SK-N-MC (cell line): Measurements from ENCODE around the gene CARTPT.

Source experiments
- DNase-seq: peaks from one replicate; pipeline ENCODE4 v3.0.0-alpha.2; 2011; ENCODE audit warnings: low read depth, low spot score
- H3K27ac ChIP-seq: fragments of 200-600 bp; sonication (generic); 2 replicates; pipeline ENCODE4 v1.5.1; 2016; ENCODE audit warnings: mixed run types
- H3K36me3 ChIP-seq: fragments of 200-600 bp; sonication (generic); 2 replicates; pipeline ENCODE4 v1.6.1; 2017; ENCODE audit warnings: antibody characterized with exemption, low read length, mixed read lengths; ENCODE audit not compliant: insufficient read depth
- H3K4me3 ChIP-seq: fragments of 200-600 bp; sonication (generic); 2 replicates; pipeline ENCODE4 v1.5.1; 2016
- H3K9ac ChIP-seq: fragments of 200-600 bp; sonication (generic); 2 replicates; pipeline ENCODE4 v1.8.0; 2017; ENCODE audit warnings: mixed run types, mixed read lengths; ENCODE audit not compliant: insufficient read length
- H3K9me3 ChIP-seq: fragments of 200-600 bp; sonication (generic); 2 replicates; pipeline ENCODE4 v1.6.1; 2017; ENCODE audit warnings: low read depth, mild to moderate bottlenecking, antibody characterized with exemption, low read length, moderate library complexity, mixed read lengths
- EZH2 ChIP-seq: fragments of 200-600 bp; sonication (generic); IDR thresholded peaks from one replicate; pipeline ENCODE4 v1.6.1; 2017; ENCODE audit warnings: antibody characterized with exemption
- FOXP2 ChIP-seq: optimal IDR thresholded peaks from 2 replicates; pipeline ENCODE3; 2011; ENCODE audit warnings: mild to moderate bottlenecking, moderate library complexity; ENCODE audit not compliant: insufficient read depth; ENCODE audit errors: extremely low read length, control extremely low read depth
- POLR2AphosphoS5 ChIP-seq: IDR thresholded peaks from 2 replicates; pipeline ENCODE4 v1.6.1; 2012; ENCODE audit warnings: mild to moderate bottlenecking, low read depth, low read length, borderline replicate concordance

Gene CARTPT

GRCh38 chr5:71743155-71743554 is 24.1 kb downstream of the CARTPT start:
- Histone ChIP-seq H3K27ac (no peak overlapping the region), H3K36me3 (no peaks in the 10 kb centered on the region), H3K9me3 (no peaks in the 10 kb centered on the region), H3K4me3 (no peak overlapping the region), H3K9ac (no peak overlapping the region)
- TF ChIP-seq EZH2: no peak
- no peak for TF ChIP-seq FOXP2
- no peak for TF ChIP-seq POLR2AphosphoS5
- no peak for DNase-seq

- DNase-seq: no peak
- no peaks in the 10 kb centered on the region for H3K36me3 ChIP-seq
- H3K4me3 ChIP-seq: no peak overlapping the region
- no peak overlapping the region for H3K9ac ChIP-seq
- H3K9me3 ChIP-seq: no peaks in the 10 kb centered on the region
- TF ChIP-seq FOXP2 (no peak), EZH2 (no peak), POLR2AphosphoS5 (no peak)
- H3K27ac ChIP-seq: no peak overlapping the region
Measured at GRCh38 chr5:71744009-71744790, 25.1 kb downstream of the CARTPT start.

- Histone ChIP-seq H3K9ac (no peak overlapping the region), H3K36me3 (no peaks in the 10 kb centered on the region), H3K9me3 (no peaks in the 10 kb centered on the region), H3K27ac (no peak overlapping the region), H3K4me3 (no peak overlapping the region)
- DNase-seq: no peak
- no peak for TF ChIP-seq FOXP2
- TF ChIP-seq EZH2: no peak
Measured at GRCh38 chr5:71747182-71747581, 28.1 kb downstream of the CARTPT start.

GRCh38 chr5:71748360-71748759 is 29.3 kb downstream of the CARTPT start:
- DNase-seq: no peak
- Histone ChIP-seq H3K36me3 (no peaks in the 10 kb centered on the region), H3K9ac (no peak overlapping the region), H3K4me3 (no peak overlapping the region), H3K27ac (no peak overlapping the region), H3K9me3 (no peaks in the 10 kb centered on the region)
- no peak for TF ChIP-seq FOXP2
- no peak for TF ChIP-seq POLR2AphosphoS5

- no peak for TF ChIP-seq FOXP2
- no peak for TF ChIP-seq EZH2
- TF ChIP-seq POLR2AphosphoS5: no peak
- no peak for DNase-seq
- Histone ChIP-seq H3K36me3 (no peaks in the 10 kb centered on the region), H3K9me3 (no peaks in the 10 kb centered on the region), H3K4me3 (no peak overlapping the region), H3K9ac (no peak overlapping the region), H3K27ac (no peak overlapping the region)
Measured at GRCh38 chr5:71751422-71751821, 32.3 kb downstream of the CARTPT start.

GRCh38 chr5:71752441-71753190 is 33.5 kb downstream of the CARTPT start:
- no peak overlapping the region for H3K4me3 ChIP-seq
- no peaks in the 10 kb centered on the region for H3K9me3 ChIP-seq
- no peak overlapping the region for H3K9ac ChIP-seq
- no peak for DNase-seq
- no peak overlapping the region for H3K27ac ChIP-seq
- TF ChIP-seq FOXP2 (no peak), EZH2 (no peak), POLR2AphosphoS5 (no peak)
- H3K36me3 ChIP-seq: no peaks in the 10 kb centered on the region

GRCh38 chr5:71757590-71758543 is 38.8 kb downstream of the CARTPT start:
- Histone ChIP-seq H3K9me3 (no peaks in the 10 kb centered on the region), H3K36me3 (no peaks in the 10 kb centered on the region), H3K27ac (no peak overlapping the region), H3K4me3 (peak overlapping the region; percentile 52), H3K9ac (peak overlapping the region; percentile 3)
- TF ChIP-seq FOXP2 (no peak), EZH2 (no peak), POLR2AphosphoS5 (no peak)
- DNase-seq: peak; percentile 40

- no peak overlapping the region for H3K4me3 ChIP-seq
- no peak overlapping the region for H3K27ac ChIP-seq
- TF ChIP-seq EZH2: no peak
- TF ChIP-seq POLR2AphosphoS5: no peak
- TF ChIP-seq FOXP2: no peak
Measured at GRCh38 chr5:71762826-71763225, 43.8 kb downstream of the CARTPT start.

More at GRCh38 chr5:71762826-71763225, 43.8 kb downstream of the CARTPT start:
- Histone ChIP-seq H3K9me3 (no peaks in the 10 kb centered on the region), H3K36me3 (no peaks in the 10 kb centered on the region), H3K9ac (no peak overlapping the region)
- DNase-seq: no peak
